Measurements from ENCODE around the gene PTS.

DNA sequence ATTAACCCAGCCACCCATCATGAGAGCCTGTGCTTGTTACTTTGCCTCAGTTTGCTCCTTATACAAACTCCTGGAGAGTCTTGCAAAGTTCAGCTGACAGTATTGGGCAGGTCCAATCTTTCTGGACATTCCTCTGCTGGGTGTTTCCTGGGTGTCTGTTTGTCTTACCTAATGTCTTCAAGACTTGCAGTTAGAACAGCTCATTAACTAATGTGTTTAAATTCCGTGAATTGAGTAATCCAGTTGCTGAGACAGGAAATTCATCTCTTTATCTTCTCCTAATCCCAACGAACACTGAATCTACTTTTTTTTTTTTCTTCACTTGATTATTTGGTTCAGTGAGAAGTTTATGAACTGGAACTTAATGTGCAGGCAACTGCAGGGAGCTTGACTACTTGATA lies 30.3 kb upstream of the PTS start:
- no peak for TF ChIP-seq POLR2A (IDR thresholded peaks at IDR 0.05; ENCODE audit: low read depth, low read length)
- no peak for TF ChIP-seq POLR2AphosphoS5 (IDR thresholded peaks at IDR 0.05; ENCODE audit: low read depth, low read length)
